Activated naive CD8-positive, alpha-beta T cell treated with anti-CD3 and anti-CD28 coated beads, Interleukin-2, amount 50 U/mL, for 16 hours (primary cell): ENCODE results near the gene TMEM87A.
"Not testable (repeated sequence)": the region's sequence is repeated elsewhere in the genome, so short reads cannot be mapped to it uniquely, and the experiment has no call there.

ENCODE experiments used
- DNase-seq: peaks from one replicate; pipeline ENCODE4 v3.0.0-alpha.2; 2020; ENCODE audit warnings: low read depth, low spot score

The TMEM87A gene

GRCh38 chr15:42272939-42273899 is at the start of gene TMEM87A, which contains the start of gene GANC:
Gene TMEM87A, minus strand, starts transcription at chr15:42273433. Its CDS starts 35 bp downstream, at chr15:42273398.
Gene GANC, plus strand, starts transcription at chr15:42273201. Its CDS starts 1,281 bp downstream, at chr15:42274482.
- peak; percentile 91 for DNase-seq

GRCh38 chr15:42319206-42319605 is 46.0 kb upstream of the TMEM87A start:
- no peak for DNase-seq

- not testable (repeated sequence) for DNase-seq
Measured at GRCh38 chr15:42316282-42316805, 43.1 kb upstream of the TMEM87A start.

GRCh38 chr15:42315521-42315920 is 42.3 kb upstream of the TMEM87A start:
- DNase-seq = no peak

GRCh38 chr15:42314818-42315217 is 41.6 kb upstream of the TMEM87A start:
- no peak for DNase-seq

- DNase-seq = no peak
Measured at GRCh38 chr15:42313463-42313862, 40.2 kb upstream of the TMEM87A start.

- DNase-seq = no peak
Measured at GRCh38 chr15:42306681-42307080, 33.4 kb upstream of the TMEM87A start.

GRCh38 chr15:42301004-42301403 is 27.8 kb upstream of the TMEM87A start:
- DNase-seq = not testable (repeated sequence)

GRCh38 chr15:42289166-42289565 is 15.9 kb upstream of the TMEM87A start:
- no peak for DNase-seq

- no peak for DNase-seq
Measured at GRCh38 chr15:42287931-42288330, 14.7 kb upstream of the TMEM87A start.

GRCh38 chr15:42286445-42287029 is 13.3 kb upstream of the TMEM87A start:
- DNase-seq = no peak

- DNase-seq = no peak
Measured at GRCh38 chr15:42285034-42285433, 11.8 kb upstream of the TMEM87A start.

- DNase-seq = no peak
Measured at GRCh38 chr15:42284551-42284950, 11.3 kb upstream of the TMEM87A start.

GRCh38 chr15:42283671-42284070 is 10.4 kb upstream of the TMEM87A start:
- DNase-seq = no peak

- no peak for DNase-seq
Measured at GRCh38 chr15:42282926-42283325, 9.7 kb upstream of the TMEM87A start.

- no peak for DNase-seq
Measured at GRCh38 chr15:42282344-42282743, 9.1 kb upstream of the TMEM87A start.

GRCh38 chr15:42279234-42279723 is 6.0 kb upstream of the TMEM87A start:
- no peak for DNase-seq

GRCh38 chr15:42276762-42277161 is 3.5 kb upstream of the TMEM87A start:
- DNase-seq = no peak

- DNase-seq = no peak
Measured at GRCh38 chr15:42275780-42276391, 2.7 kb upstream of the TMEM87A start.

- no peak for DNase-seq
Measured at GRCh38 chr15:42274702-42274989, 1.4 kb upstream of the TMEM87A start.

GRCh38 chr15:42273900-42274701 is 868 bp upstream of the TMEM87A start:
- peak; percentile 36 for DNase-seq
